SHP77 (cell line): ENCODE results near the gene MMP14.

Experiments used
- DNase-seq, 2 experiments: peaks; one replicate each; lab custom pipeline; 2025; lab: John Stamatoyannopoulos, UW

The MMP14 gene

GRCh38 chr14:22861651-22862050 lies 25.3 kb downstream of the MMP14 start:
- no peak for DNase-seq

GRCh38 chr14:22864979-22865378 lies 28.6 kb downstream of the MMP14 start:
- DNase-seq, result no peak

GRCh38 chr14:22865424-22866405 lies 29.3 kb downstream of the MMP14 start:
- no peak for DNase-seq

- DNase-seq, result no peak
These were observed 30.5 kb downstream of the MMP14 start for GRCh38 chr14:22866874-22867273.

- DNase-seq, result no peak
These were observed 34.4 kb downstream of the MMP14 start for GRCh38 chr14:22870811-22871223.

GRCh38 chr14:22871224-22872032 lies 35.0 kb downstream of the MMP14 start, which contains the start of gene LRP10:
LRP10 (plus strand) TSS chr14:22871740; CDS start chr14:22872304, 564 bp downstream.
- DNase-seq, result peak; percentile 89 to 93

- DNase-seq, result peak; percentile 80 to 82
These were observed 35.8 kb downstream of the MMP14 start for GRCh38 chr14:22872033-22872832.

GRCh38 chr14:22872833-22873520 lies 36.6 kb downstream of the MMP14 start:
- DNase-seq, result no peak

- no peak for DNase-seq
These were observed 38.8 kb downstream of the MMP14 start for GRCh38 chr14:22875003-22875747.

GRCh38 chr14:22875748-22876319 lies 39.4 kb downstream of the MMP14 start:
- DNase-seq, result no peak

GRCh38 chr14:22877000-22877501 lies 40.7 kb downstream of the MMP14 start:
- DNase-seq, result no peak

GRCh38 chr14:22878271-22879246 lies 42.2 kb downstream of the MMP14 start:
- DNase-seq, result no peak

- DNase-seq, result no peak
These were observed 45.7 kb downstream of the MMP14 start for GRCh38 chr14:22882064-22882463.

GRCh38 chr14:22882529-22883172 lies 46.3 kb downstream of the MMP14 start:
- DNase-seq, result peak; percentile 59 to 62

- peak; percentile 26 to 37 for DNase-seq
These were observed 47.0 kb downstream of the MMP14 start, which contains the start of gene REM2 for GRCh38 chr14:22883173-22883976. REM2 (plus strand) TSS chr14:22883222; CDS start chr14:22883288, 66 bp downstream.

- DNase-seq, result no peak
These were observed 47.8 kb downstream of the MMP14 start for GRCh38 chr14:22884076-22884737.
